ENCODE data around the gene MACIR. TPM values are rescaled to one million over a fixed set of nuclear protein-coding genes. Genes with fewer than 3 reads are reported as not detected.

Gene MACIR
- total and polyA plus RNA-seq, 8 donors: 1.2 to 39.7 (median 15.5) TPM

DNA sequence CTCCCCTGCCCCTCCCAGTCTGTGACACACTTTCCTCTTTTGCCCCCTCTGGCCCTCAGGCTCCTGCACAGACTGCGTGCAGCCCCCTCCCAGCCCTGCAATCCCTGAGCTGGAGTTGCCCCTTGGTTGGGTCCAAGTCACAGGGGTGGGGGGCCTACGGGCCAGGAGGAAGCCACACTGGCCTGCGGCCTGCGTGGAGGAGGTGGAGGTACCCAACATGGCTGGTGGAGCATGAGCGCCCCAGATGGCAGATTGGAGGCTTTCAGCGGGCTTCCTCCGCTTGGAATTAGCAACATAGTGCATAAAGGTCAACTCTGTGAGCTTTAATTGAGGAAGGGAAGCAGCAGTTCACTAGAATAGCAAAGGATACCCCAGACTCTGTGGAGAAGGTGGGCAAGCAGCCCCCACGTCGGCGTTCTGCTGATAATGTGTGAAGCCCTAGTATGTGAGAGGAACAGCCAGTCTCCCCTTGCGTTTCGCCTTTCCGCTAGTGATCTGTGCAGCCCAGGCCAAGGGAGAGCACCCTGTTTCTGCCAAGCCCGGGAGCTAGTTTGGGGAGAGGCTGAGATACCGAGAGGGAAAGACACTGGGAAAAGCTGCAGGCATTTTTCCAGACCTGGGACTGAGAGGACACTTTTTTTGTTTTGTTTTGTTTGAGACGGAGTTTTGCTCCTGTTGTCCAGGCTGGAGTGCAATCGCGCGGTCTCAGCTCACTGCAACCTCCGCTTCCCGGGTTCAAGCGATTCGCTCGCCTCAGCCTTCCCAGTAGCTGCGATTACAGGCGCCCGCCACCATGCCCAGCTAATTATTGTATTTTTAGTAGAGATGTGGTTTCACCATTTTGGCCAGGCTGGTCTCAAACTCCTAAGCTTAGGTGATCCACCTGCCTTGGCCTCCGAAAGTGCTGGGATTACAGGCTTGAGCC is 35.3 kb upstream of the MACIR start:
- H3K27me3 ChIP-seq: peaks cover 0 to 7% (median 0%) of the 10 kb centered on the region in 3 donors
- TF ChIP-seq EP300 (IDR thresholded peaks at IDR 0.05) (no peak), POLR2AphosphoS5 (IDR thresholded peaks at IDR 0.05) (no peak), POLR2A (IDR thresholded peaks at IDR 0.05) (no peak)
- TF ChIP-seq, protein P1, sequence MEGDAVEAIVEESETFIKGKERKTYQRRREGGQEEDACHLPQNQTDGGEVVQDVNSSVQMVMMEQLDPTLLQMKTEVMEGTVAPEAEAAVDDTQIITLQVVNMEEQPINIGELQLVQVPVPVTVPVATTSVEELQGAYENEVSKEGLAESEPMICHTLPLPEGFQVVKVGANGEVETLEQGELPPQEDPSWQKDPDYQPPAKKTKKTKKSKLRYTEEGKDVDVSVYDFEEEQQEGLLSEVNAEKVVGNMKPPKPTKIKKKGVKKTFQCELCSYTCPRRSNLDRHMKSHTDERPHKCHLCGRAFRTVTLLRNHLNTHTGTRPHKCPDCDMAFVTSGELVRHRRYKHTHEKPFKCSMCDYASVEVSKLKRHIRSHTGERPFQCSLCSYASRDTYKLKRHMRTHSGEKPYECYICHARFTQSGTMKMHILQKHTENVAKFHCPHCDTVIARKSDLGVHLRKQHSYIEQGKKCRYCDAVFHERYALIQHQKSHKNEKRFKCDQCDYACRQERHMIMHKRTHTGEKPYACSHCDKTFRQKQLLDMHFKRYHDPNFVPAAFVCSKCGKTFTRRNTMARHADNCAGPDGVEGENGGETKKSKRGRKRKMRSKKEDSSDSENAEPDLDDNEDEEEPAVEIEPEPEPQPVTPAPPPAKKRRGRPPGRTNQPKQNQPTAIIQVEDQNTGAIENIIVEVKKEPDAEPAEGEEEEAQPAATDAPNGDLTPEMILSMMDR (IDR thresholded peaks at IDR 0.05): no peak
- no peaks in the 10 kb centered on the region for H3K36me3 ChIP-seq
- intact Hi-C loops (cut with DNase I; ENCODE audit: low total_unique reads): no loop called here
- no peak overlapping the region for H3K27ac ChIP-seq
- peaks cover 0 to 4% (median 0%) of the 10 kb centered on the region in 4 donors for H3K4me1 ChIP-seq
- WGBS, 5 donors: 89 to 92% (median 91%) methylated on average over 22 to 28 of the region's 28 CpGs
- H3K4me3 ChIP-seq: no peak overlapping the region
- DNase-seq: no peak
- no peaks in the 10 kb centered on the region for H3K9me3 ChIP-seq

DNA sequence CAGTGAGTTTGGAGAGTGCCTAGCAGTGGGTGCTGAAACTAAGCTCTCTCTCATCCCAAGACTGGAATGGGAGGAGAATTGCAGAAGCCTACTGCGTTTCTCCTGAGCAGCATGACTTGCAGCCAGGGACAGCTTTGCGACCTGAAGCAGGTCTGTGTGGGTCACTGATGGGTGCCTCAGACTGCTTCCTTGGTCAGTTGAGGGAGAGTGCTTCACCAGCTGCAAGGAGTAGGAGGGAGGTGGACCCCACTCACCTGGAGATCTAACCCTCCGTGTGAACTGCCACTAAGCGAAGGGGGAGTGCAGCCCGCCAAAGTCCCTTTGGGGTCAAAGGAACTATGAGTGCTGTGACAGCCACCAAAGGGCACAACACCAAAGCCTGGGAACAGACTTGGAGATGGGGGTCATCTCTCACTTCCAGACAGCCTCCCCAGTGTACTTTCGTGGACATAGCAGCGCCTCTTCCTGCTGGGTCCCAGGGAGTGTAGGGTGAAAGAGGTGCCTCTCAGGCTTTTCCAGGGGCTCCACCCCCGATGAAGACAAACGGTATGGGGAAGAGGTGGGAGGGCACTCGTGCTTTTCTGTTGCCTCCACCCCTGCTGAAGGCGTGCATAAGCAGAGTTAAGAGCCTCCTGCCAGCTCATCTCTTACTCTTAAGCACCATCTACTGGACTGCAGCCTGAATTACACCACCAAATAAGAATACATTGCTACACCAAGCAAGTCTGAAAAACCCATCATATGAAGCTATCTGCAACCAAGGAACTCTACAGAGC is 34.3 kb upstream of the MACIR start:
- TF ChIP-seq, protein P1 (IDR thresholded peaks at IDR 0.05): peak in 5 of 7 experiments; percentile 34 to 56 (median 44)
- TF ChIP-seq POLR2A (IDR thresholded peaks at IDR 0.05) (no peak), EP300 (IDR thresholded peaks at IDR 0.05) (no peak)
- Histone ChIP-seq H3K27ac (no peak overlapping the region), H3K27me3 (peaks cover 0 to 7% (median 0%) of the 10 kb centered on the region in 3 donors), H3K4me3 (no peak overlapping the region), H3K36me3 (no peaks in the 10 kb centered on the region), H3K4me1 (peaks cover 0 to 4% (median 0%) of the 10 kb centered on the region in 4 donors), H3K9me3 (no peaks in the 10 kb centered on the region)
- intact Hi-C loops (cut with DNase I; ENCODE audit: low total_unique reads): no loop called here
- 45 to 58% (median 53%) methylated on average over 11 of the region's 11 CpGs for WGBS, 5 donors
- DNase-seq: peak in 1 of 2 donors; percentile 75

DNA sequence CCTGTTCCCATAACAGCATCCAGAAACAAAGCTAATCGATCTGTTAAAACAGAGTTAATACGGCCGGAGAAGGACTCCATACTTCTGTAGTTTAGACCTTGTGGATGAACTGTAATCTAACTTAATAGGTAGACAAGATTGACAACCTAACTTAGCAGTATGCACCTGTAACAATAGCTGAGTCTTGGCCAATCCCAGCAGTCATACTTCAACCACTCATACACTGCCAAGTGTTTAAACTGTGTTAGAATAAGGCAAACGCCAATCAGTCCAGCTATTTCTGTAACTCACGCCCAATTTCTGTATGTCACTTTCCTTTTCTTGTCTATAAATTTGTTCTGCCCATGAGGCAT is 33.7 kb upstream of the MACIR start:
- Histone ChIP-seq H3K4me3 (no peak overlapping the region), H3K9me3 (no peaks in the 10 kb centered on the region), H3K36me3 (no peaks in the 10 kb centered on the region), H3K27me3 (peaks cover 0 to 7% (median 0%) of the 10 kb centered on the region in 3 donors), H3K4me1 (peaks cover 0 to 4% (median 0%) of the 10 kb centered on the region in 4 donors), H3K27ac (no peak overlapping the region)
- TF ChIP-seq EP300 (IDR thresholded peaks at IDR 0.05): no peak
- TF ChIP-seq POLR2A (IDR thresholded peaks at IDR 0.05): no peak
- no peak for TF ChIP-seq POLR2AphosphoS5 (IDR thresholded peaks at IDR 0.05)
- TF ChIP-seq, protein P1 (IDR thresholded peaks at IDR 0.05): no peak
- DNase-seq: no peak
- WGBS, 5 donors: 73 to 84% (median 82%) methylated on average over 5 of the region's 5 CpGs
- intact Hi-C loops (cut with DNase I; ENCODE audit: low total_unique reads): no loop called here

DNA sequence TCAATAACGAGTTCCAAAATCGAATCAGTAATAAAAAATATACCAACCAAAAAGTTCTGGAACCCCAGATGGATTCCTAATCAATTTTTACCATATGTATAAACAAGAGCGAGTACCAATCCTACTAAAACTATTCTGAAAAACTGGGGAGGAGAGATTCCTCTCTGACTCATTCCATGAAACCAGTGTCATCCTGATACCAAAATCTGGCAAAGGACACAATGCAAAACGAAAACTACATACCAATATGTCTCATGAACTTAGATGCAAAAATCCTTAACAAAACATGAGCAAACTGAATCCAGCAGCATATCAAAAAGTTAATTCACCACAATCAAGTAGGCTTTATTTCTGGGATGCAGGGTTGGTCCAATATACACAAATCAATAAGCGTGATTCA is 30.5 kb upstream of the MACIR start:
- DNase-seq: no peak
- WGBS, 5 donors: 77 to 92% (median 83%) methylated on average over 5 of the region's 5 CpGs

More for the DNA sequence above, 30.5 kb upstream of the MACIR start:
- Histone ChIP-seq H3K27ac (no peak overlapping the region), H3K4me1 (peaks cover 0 to 4% (median 0%) of the 10 kb centered on the region in 4 donors), H3K36me3 (no peaks in the 10 kb centered on the region), H3K4me3 (no peak overlapping the region), H3K27me3 (peaks cover 0 to 7% (median 0%) of the 10 kb centered on the region in 3 donors), H3K9me3 (no peaks in the 10 kb centered on the region)
- no peak for TF ChIP-seq POLR2AphosphoS5 (IDR thresholded peaks at IDR 0.05)
- no peak for TF ChIP-seq EP300 (IDR thresholded peaks at IDR 0.05)
- TF ChIP-seq, protein P1 (IDR thresholded peaks at IDR 0.05): no peak
- intact Hi-C loops (cut with DNase I; ENCODE audit: low total_unique reads): no loop called here
